DND-41 (cell line): ENCODE measurements around the gene CHRM4.

Source experiments
- ATAC-seq: fragments of 200-7000 bp; cut with Tn5 transposase; 3 replicates; pipeline ENCODE4 v1.9.1; 2021; ENCODE audit warnings: low read depth; ENCODE audit not compliant: insufficient read depth
- DNase-seq: peaks from one replicate; pipeline ENCODE4 v3.0.0-alpha.2; 2020
- H2AFZ ChIP-seq: 2 replicates; pipeline ENCODE4 v1.6.0; 2012; ENCODE audit warnings: low read depth, low read length
- H3K27ac ChIP-seq: 2 replicates; pipeline ENCODE4 v1.5.1; 2012; ENCODE audit warnings: low read length, inconsistent platforms
- H3K27me3 ChIP-seq: fragments of 200-600 bp; sonication (generic); 2 replicates; pipeline ENCODE4 v1.6.0; 2012; ENCODE audit warnings: low read length, mild to moderate bottlenecking, inconsistent platforms; ENCODE audit not compliant: insufficient read depth, poor library complexity
- H3K36me3 ChIP-seq: 2 replicates; pipeline ENCODE4 v1.5.1; 2012; ENCODE audit warnings: low read length, inconsistent platforms; ENCODE audit not compliant: insufficient read depth
- H3K4me1 ChIP-seq: 2 replicates; pipeline ENCODE4 v1.5.1; 2012; ENCODE audit warnings: mild to moderate bottlenecking, low read length; ENCODE audit not compliant: insufficient read depth
- H3K4me2 ChIP-seq: 2 replicates; pipeline ENCODE4 v1.6.0; 2012; ENCODE audit warnings: mild to moderate bottlenecking, moderate library complexity, low read length, inconsistent platforms; ENCODE audit not compliant: insufficient read depth
- H3K4me3 ChIP-seq, 2 experiments: fragments of 200-600 bp in 1 of 2; shearing (Covaris generic) in 1 of 2; 2 replicates each; pipeline ENCODE4 v1.5.1; 2012 to 2016; ENCODE audit warnings: inconsistent platforms in 2 of 2, low read length in 2 of 2, mild to moderate bottlenecking in 2 of 2, low read depth in 1 of 2, moderate library complexity in 1 of 2
- H3K79me2 ChIP-seq: 2 replicates; pipeline ENCODE4 v1.6.0; 2012; ENCODE audit warnings: low read length, inconsistent platforms; ENCODE audit not compliant: insufficient read depth
- H3K9ac ChIP-seq: 2 replicates; pipeline ENCODE4 v1.6.0; 2012; ENCODE audit warnings: low read depth, mild to moderate bottlenecking, inconsistent platforms, low read length, moderate library complexity
- H3K9me3 ChIP-seq: 2 replicates; pipeline ENCODE4 v1.5.1; 2012; ENCODE audit warnings: low read length, moderate library complexity, mild to moderate bottlenecking, inconsistent platforms; ENCODE audit not compliant: insufficient read depth, severe bottlenecking
- H4K20me1 ChIP-seq: 2 replicates; pipeline ENCODE4 v1.6.0; 2012; ENCODE audit warnings: low read length; ENCODE audit not compliant: insufficient read depth
- CTCF ChIP-seq: IDR thresholded peaks from 2 replicates; pipeline ENCODE4 v1.5.1; 2012; ENCODE audit warnings: borderline replicate concordance, low read length, moderate library complexity, mild to moderate bottlenecking; ENCODE audit not compliant: poor library complexity, severe bottlenecking; ENCODE audit errors: extremely low read depth
- EZH2 ChIP-seq: IDR thresholded peaks from 3 replicates; pipeline ENCODE4 v1.6.1; 2012; ENCODE audit warnings: borderline replicate concordance, low read depth, mild to moderate bottlenecking, moderate library complexity, low read length, inconsistent platforms; ENCODE audit not compliant: severe bottlenecking

CHRM4 gene

GRCh38 chr11:46421257-46421880, 29.8 kb upstream of the CHRM4 start:
- no peak overlapping the region for H2AFZ ChIP-seq
- ATAC-seq (no peak), DNase-seq (no peak)
- H3K36me3 ChIP-seq: peaks cover 72% of the 10 kb centered on the region
- no peak overlapping the region for H3K4me2 ChIP-seq
- H3K9me3 ChIP-seq: no peaks in the 10 kb centered on the region
- H3K9ac ChIP-seq: no peak overlapping the region
- no peaks in the 10 kb centered on the region for H3K79me2 ChIP-seq
- H3K4me1 ChIP-seq: peaks cover 3% of the 10 kb centered on the region; the same call in 1 of the 2 replicates
- TF ChIP-seq CTCF (no peak), EZH2 (no peak)
- H3K27me3 ChIP-seq: no peaks in the 10 kb centered on the region
- H4K20me1 ChIP-seq: 0 out of 2 replicates have a peak, but pooled peaks cover 3% of the 10 kb centered on the region
- no peak overlapping the region for H3K4me3 ChIP-seq
- H3K27ac ChIP-seq: no peak overlapping the region

- Histone ChIP-seq H4K20me1 (0 out of 2 replicates have a peak, but pooled peaks cover 3% of the 10 kb centered on the region), H3K9me3 (no peaks in the 10 kb centered on the region), H3K27me3 (no peaks in the 10 kb centered on the region), H3K9ac (no peak overlapping the region), H3K4me3 (no peak overlapping the region), H3K4me2 (no peak overlapping the region), H3K36me3 (peaks cover 76% of the 10 kb centered on the region), H3K79me2 (no peaks in the 10 kb centered on the region), H2AFZ (no peak overlapping the region), H3K27ac (no peak overlapping the region), H3K4me1 (peaks cover 12% of the 10 kb centered on the region)
- TF ChIP-seq CTCF: no peak
- no peak for TF ChIP-seq EZH2
- ATAC-seq (no peak), DNase-seq (no peak)
Observed at GRCh38 chr11:46420513-46420912, 28.9 kb upstream of the CHRM4 start.

- ATAC-seq: no peak
- H3K79me2 ChIP-seq: no peaks in the 10 kb centered on the region
- H4K20me1 ChIP-seq: peaks cover 3% of the 10 kb centered on the region; the same call in 1 of the 2 replicates
Observed at GRCh38 chr11:46418751-46419150, 27.2 kb upstream of the CHRM4 start.

More at GRCh38 chr11:46418751-46419150, 27.2 kb upstream of the CHRM4 start:
- Histone ChIP-seq H3K9me3 (no peaks in the 10 kb centered on the region), H2AFZ (no peak overlapping the region), H3K4me1 (peaks cover 29% of the 10 kb centered on the region), H3K9ac (no peak overlapping the region), H3K4me2 (no peak overlapping the region), H3K27ac (no peak overlapping the region), H3K27me3 (no peaks in the 10 kb centered on the region), H3K36me3 (peaks cover 84% of the 10 kb centered on the region), H3K4me3 (no peak overlapping the region)
- TF ChIP-seq EZH2: no peak
- no peak for TF ChIP-seq CTCF
- DNase-seq: no peak
